ENCODE data around the gene SUPT3H.
"Not testable (repeated sequence)": the region's sequence is repeated elsewhere in the genome, so short reads cannot be mapped to it uniquely, and the experiment has no call there.

The SUPT3H gene

DNA sequence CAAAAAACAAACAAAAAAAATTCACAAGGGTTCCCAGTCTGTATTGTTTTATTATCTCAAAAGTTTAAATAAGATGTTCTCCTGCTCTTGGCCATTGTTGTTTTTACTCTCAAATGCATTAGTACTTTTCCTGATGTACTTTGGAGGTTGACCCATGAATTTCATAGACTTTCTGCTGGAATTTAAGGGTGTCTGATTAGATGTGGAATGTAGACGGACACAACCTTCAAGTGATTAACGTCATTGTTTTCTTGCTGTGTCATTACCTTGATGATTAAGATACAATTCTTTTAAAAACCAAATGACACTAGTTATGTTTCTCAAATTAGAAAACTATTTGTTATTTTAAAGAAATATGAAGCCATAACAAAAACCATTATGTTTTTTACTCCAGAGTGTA, 471.0 kb downstream of the SUPT3H start:
- DNase-seq (ENCODE audit: low read depth, low spot score): no peak

GRCh38 chr6:44900358-44900757, 477.4 kb downstream of the SUPT3H start:
- not testable (repeated sequence) for DNase-seq (ENCODE audit: low read depth, low spot score)

DNA sequence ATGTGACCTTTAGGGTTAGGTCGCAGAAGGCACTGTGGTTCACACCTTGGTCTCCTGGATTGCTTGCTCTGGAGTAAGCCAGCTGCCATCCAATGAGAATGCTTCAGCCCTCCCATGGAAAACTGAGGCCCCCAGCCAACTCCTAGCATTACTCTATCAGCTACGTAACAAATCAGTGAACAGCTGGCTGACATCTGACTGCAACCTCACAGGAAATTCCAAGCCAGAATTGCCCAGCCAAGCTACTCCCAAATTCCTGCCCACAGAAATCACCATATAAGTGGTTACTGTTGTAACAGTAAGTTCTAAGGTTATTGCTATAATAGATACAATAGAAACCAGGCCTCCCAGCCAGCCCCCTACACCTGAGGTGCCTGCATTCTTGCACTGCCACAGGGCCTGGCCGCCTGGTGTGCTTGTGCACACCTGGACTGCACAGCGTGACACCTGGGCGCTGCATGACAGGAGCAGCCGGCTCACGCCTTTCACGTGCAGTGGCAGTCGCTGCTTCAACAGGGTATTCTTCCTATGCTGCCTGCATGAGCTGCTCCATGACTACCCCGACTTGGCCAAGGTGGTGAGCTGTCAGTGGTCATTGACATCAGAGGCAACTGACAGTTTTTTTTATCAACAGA, 479.3 kb downstream of the SUPT3H start:
- no peak for DNase-seq (ENCODE audit: low read depth, low spot score)

- no peak for DNase-seq (ENCODE audit: low read depth, low spot score)
Measured at GRCh38 chr6:44897316-44897715, 480.4 kb downstream of the SUPT3H start.

DNA sequence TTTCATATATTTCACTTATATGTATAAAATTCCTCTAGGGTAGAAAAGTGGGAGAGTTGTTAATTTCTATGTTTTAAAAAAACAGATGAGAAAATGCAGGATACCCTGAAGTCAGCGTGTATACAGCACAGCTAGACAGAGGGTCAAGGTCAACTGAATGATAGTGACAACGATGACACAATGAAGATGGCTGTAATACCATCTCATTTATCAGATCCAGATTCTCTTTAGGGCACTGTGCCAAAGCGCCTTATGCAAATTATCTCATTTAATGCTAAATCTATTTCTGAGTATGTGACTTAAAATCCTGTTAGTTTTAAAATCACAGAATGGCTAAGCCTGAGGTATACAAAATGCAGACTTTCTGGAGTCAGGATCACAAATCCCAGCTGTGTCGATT, 481.0 kb downstream of the SUPT3H start:
- DNase-seq (ENCODE audit: low read depth, low spot score): no peak

- no peak for DNase-seq (ENCODE audit: low read depth, low spot score)
Measured at GRCh38 chr6:44892579-44892978, 485.2 kb downstream of the SUPT3H start.

DNA sequence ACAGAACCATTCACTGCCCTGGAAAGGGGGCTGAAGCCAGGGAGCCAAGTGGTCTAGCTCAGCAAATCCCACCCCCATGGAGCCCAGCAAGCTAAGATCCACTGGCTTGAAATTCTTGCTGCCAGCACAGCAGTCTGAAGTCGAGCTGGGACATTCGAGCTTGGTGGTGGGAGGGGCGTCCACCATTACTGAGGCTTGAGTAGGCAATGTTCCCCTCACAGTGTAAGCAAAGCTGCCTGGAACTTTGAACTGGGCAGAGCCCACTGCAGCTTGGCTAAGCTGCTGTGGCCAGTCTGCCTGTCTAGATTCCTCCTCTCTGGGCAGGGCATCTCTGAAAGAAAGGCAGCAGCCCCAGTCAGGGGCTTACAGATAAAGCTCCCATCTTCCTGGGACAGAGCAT, 498.7 kb downstream of the SUPT3H start:
- DNase-seq (ENCODE audit: low read depth, low spot score): not testable (repeated sequence)

GRCh38 chr6:44876638-44877037, 501.1 kb downstream of the SUPT3H start:
- not testable (repeated sequence) for DNase-seq (ENCODE audit: low read depth, low spot score)

DNA sequence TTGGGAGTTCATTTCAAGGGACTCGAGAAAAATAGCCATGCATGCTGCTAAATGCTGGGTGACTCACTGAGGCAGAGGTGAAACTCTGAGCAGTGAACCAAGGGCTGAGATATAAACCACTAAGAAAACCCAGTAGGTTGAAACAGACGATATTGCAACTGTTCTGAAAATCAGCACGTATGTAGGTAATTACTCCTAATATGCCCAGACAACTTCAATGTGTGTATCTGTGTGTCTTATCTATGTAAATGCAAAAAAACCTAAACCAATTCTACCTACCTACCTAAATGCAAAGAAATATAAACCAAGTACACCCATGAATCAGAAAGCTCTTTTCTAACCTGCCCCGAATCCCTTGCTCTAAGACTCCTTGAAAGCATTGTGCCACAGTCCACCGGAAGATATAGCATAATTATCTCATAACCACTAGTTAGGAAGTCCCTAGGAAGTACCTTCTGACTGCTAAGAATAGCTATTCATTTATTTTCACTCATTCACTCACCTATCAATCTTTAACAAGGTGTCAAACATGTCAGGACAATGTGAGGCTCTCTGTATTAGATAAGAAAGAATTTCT, 508.3 kb downstream of the SUPT3H start:
- DNase-seq (ENCODE audit: low read depth, low spot score): no peak

GRCh38 chr6:44868910-44869309, 508.8 kb downstream of the SUPT3H start:
- DNase-seq (ENCODE audit: low read depth, low spot score): no peak

GRCh38 chr6:44868335-44868668, 509.4 kb downstream of the SUPT3H start:
- DNase-seq (ENCODE audit: low read depth, low spot score): no peak

DNA sequence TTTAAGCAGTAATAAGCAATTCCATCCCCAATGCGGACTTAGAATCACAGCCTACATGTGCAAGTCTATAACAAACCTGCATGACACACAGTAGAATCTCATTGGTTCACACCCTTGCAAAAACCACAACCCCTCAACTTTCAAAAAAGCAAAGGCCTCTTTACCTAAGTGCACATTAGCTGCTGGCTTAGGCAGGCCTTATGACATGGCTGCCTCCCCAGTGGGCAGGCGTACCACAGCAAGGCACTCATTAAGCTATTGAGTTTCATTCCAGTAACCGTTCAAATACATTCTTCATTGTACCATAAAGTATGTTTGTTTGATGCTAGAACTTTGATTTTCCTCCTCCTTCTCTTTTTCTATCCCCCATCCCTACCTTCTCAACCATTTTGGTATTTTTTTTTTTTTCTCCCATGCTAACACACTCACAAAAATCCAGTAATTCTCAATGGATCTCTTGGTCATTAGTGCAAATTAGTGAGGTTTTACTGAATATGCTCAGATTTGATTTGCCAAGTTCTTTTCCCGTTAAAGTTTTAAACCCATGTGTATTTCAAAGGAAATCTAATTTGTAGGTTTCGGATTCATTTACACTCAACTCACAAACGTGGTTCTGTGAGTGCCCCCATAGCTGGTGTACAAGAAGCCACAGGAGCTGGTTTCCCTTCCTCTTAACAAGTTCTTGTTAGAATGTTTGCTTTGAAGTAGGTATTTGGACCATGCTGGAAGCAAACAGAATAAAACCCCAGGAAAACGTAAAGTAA, 510.0 kb downstream of the SUPT3H start:
- DNase-seq (ENCODE audit: low read depth, low spot score): no peak

- DNase-seq (ENCODE audit: low read depth, low spot score): not testable (repeated sequence)
Measured at GRCh38 chr6:44865184-44865583, 512.5 kb downstream of the SUPT3H start.

GRCh38 chr6:44859901-44860410, 517.8 kb downstream of the SUPT3H start:
- no peak for DNase-seq (ENCODE audit: low read depth, low spot score)

DNA sequence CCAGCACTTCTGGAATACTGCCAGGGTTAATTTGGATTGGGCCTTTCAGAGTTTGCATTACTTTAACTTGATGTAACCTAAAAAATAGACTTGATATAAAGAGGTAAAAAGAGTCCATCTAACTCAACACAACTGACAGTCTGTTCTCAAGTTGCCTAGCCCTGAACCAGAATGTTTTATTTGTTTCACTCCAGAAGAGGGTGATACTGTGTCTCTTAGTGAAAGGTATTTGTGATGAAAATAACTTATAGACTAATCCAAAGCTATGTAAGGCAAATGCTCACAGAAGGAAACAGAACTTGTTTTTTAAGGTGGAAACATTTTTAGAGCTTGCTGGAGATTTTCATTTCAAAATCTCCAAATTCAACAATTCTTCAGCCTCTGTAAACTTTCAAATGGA, 518.7 kb downstream of the SUPT3H start:
- DNase-seq (ENCODE audit: low read depth, low spot score): no peak

- no peak for DNase-seq (ENCODE audit: low read depth, low spot score)
Measured at GRCh38 chr6:44856479-44856878, 521.3 kb downstream of the SUPT3H start.

DNA sequence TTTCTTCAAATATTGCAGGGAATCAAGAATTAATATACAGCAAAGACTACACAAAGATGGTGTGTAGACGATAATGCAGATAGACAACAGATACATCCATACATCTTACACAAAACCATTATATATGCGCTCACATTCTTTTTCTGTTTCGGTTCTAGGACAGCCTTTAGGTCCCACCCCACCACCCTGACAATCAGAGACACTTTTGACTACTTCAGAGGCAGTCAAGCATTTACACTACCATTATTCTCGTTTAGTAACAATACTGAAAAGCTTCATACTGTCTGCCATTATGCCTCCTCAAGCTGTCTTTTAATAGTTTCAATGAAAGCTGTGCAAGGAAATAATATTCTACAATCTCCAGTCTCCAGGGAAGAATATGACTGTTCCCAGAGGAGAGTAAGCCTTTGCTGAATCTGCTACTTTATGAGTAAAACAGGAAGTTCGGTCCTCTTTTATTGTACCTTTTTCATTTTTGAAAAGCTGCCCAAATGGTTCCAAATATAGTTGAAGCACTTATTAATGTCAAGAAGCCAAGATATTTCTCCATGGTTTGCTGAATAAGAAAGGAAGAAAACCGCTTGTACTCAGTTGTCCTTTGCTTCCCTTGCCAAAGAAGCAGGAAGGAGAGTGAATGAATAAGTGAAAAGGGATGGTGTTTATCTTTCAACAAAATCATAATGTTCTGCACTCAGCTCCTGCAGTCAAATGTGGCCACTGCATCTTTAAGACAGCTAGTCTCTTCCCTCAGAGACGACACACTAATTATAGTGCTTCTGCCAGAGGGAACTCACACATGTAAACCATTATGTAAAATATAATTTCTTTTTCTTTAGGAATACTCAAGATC, 521.9 kb downstream of the SUPT3H start:
- no peak for DNase-seq (ENCODE audit: low read depth, low spot score)

- DNase-seq (ENCODE audit: low read depth, low spot score): no peak
Measured at GRCh38 chr6:44854712-44855443, 522.9 kb downstream of the SUPT3H start.

GRCh38 chr6:44851176-44851575, 526.6 kb downstream of the SUPT3H start:
- no peak for DNase-seq (ENCODE audit: low read depth, low spot score)

GRCh38 chr6:44850312-44850711, 527.4 kb downstream of the SUPT3H start:
- no peak for DNase-seq (ENCODE audit: low read depth, low spot score)

- DNase-seq (ENCODE audit: low read depth, low spot score): no peak
Measured at GRCh38 chr6:44849806-44850205, 527.9 kb downstream of the SUPT3H start.

Measured in activated CD4-positive, CD25-positive, alpha-beta regulatory T cell treated with anti-CD3 and anti-CD28 coated beads, Interleukin-2, amount 50 U/mL, for 16 hours (primary cell).